Activated CD4-positive, alpha-beta memory T cell treated with anti-CD3 and anti-CD28 coated beads for 36 hours (primary cell): ENCODE data around the gene OR11A1. TPM values are rescaled to one million over a fixed set of nuclear protein-coding genes. Genes with fewer than 3 reads are reported as not detected.

ENCODE experiments used
- CTCF ChIA-PET: fragments of 350-600 bp; sonication (Branson Sonifier 250); formaldehyde crosslinking; loops from one replicate; lab custom pipeline; 2021; ENCODE audit warnings: antibody characterized with exemption, inconsistent platforms; lab: Charles Lee
- POLR2A ChIA-PET: fragments of 350-600 bp; sonication (Branson Sonifier 250); formaldehyde crosslinking; loops from one replicate; lab custom pipeline; 2021; ENCODE audit warnings: antibody characterized with exemption; lab: Charles Lee
- DNase-seq: peaks from one replicate; pipeline ENCODE4 v3.0.0-alpha.2; 2020
- H3K27ac Mint-ChIP-seq: one replicate; pipeline ENCODE4 v1.8.0; 2021; ENCODE audit warnings: mixed read lengths
- H3K27me3 Mint-ChIP-seq: one replicate; pipeline ENCODE4 v1.8.0; 2021; ENCODE audit warnings: mixed read lengths
- H3K36me3 Mint-ChIP-seq: one replicate; pipeline ENCODE4 v1.8.0; 2021; ENCODE audit warnings: mixed read lengths
- H3K4me1 Mint-ChIP-seq: one replicate; pipeline ENCODE4 v1.8.0; 2021; ENCODE audit warnings: low read depth, mixed read lengths
- H3K4me3 Mint-ChIP-seq: one replicate; pipeline ENCODE4 v1.8.0; 2021; ENCODE audit warnings: mild to moderate bottlenecking, mixed read lengths
- H3K9me3 Mint-ChIP-seq: one replicate; pipeline ENCODE4 v1.8.0; 2021; ENCODE audit warnings: mixed read lengths
- intact Hi-C: fragments of 100-400 bp; cut with micrococcal nuclease; formaldehyde crosslinking; loops from one replicate; pipeline ENCODE4 v1.15.1; 2023
- total RNA-seq, 2 experiments: library from RNA; stranded (reverse); gene quantifications; one replicate each; pipeline ENCODE4 v1.2.3, GENCODE V29; 2021

OR11A1 gene
- total RNA-seq, 2 experiments from 2014 or later = not detected

- Mint-ChIP-seq H3K36me3 (no peaks in the 10 kb centered on the region), H3K27ac (no peak overlapping the region), H3K9me3 (no peaks in the 10 kb centered on the region), H3K4me1 (no peaks in the 10 kb centered on the region), H3K4me3 (no peak overlapping the region), H3K27me3 (peaks cover 19% of the 10 kb centered on the region)
- POLR2A ChIA-PET = no interaction called here
- intact Hi-C loops = no loop called here
- CTCF ChIA-PET = no interaction called here
- DNase-seq = no peak
Observed at GRCh38 chr6:29491574-29491973, 34.7 kb upstream of the OR11A1 start.

- CTCF ChIA-PET = no interaction called here
- no peak overlapping the region for H3K4me3 Mint-ChIP-seq
- DNase-seq = no peak
- H3K27me3 Mint-ChIP-seq = peaks cover 14% of the 10 kb centered on the region
- H3K27ac Mint-ChIP-seq = no peak overlapping the region
- H3K36me3 Mint-ChIP-seq = no peaks in the 10 kb centered on the region
- intact Hi-C loops = no loop called here
- POLR2A ChIA-PET = no interaction called here
- no peaks in the 10 kb centered on the region for H3K4me1 Mint-ChIP-seq
- H3K9me3 Mint-ChIP-seq = no peaks in the 10 kb centered on the region
Observed at GRCh38 chr6:29490552-29490951, 33.7 kb upstream of the OR11A1 start.

DNA sequence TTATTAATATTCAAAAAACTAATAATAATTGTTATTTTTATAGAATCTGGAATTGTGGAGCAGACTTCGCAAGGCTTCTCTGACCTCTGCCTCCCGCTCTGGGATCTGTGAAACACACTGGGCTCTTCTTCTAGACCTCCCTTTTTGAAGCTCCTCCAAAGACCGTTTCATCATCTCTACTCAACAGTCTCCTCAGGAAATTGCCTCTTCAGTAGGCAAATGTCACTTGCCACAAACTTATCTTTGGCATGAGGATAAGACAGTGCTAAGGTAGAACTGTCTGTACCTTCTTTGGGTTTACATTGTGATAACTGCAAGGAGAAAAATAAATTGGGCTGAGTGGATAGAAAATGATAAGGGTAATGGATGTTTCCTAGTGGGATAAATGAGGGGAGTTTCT lies 33.2 kb upstream of the OR11A1 start:
- H3K4me3 Mint-ChIP-seq = no peak overlapping the region
- intact Hi-C loops = no loop called here
- H3K4me1 Mint-ChIP-seq = no peaks in the 10 kb centered on the region
- ChIA-PET CTCF (no interaction called here), POLR2A (no interaction called here)
- peaks cover 14% of the 10 kb centered on the region for H3K27me3 Mint-ChIP-seq
- no peak for DNase-seq
- H3K27ac Mint-ChIP-seq = no peak overlapping the region
- no peaks in the 10 kb centered on the region for H3K9me3 Mint-ChIP-seq
- H3K36me3 Mint-ChIP-seq = no peaks in the 10 kb centered on the region

GRCh38 chr6:29489286-29489685 lies 32.4 kb upstream of the OR11A1 start:
- Mint-ChIP-seq H3K4me3 (no peak overlapping the region), H3K4me1 (no peaks in the 10 kb centered on the region), H3K27ac (no peak overlapping the region), H3K9me3 (no peaks in the 10 kb centered on the region), H3K36me3 (no peaks in the 10 kb centered on the region), H3K27me3 (peaks cover 14% of the 10 kb centered on the region)
- DNase-seq = no peak
- intact Hi-C loops = no loop called here
- ChIA-PET POLR2A (no interaction called here), CTCF (interaction anchor here (0.7 to 1.3 kb wide), 2 partner anchors 473 to 529 kb away, joined by 3 read pairs; no protein-coding TSS in a partner anchor)

DNA sequence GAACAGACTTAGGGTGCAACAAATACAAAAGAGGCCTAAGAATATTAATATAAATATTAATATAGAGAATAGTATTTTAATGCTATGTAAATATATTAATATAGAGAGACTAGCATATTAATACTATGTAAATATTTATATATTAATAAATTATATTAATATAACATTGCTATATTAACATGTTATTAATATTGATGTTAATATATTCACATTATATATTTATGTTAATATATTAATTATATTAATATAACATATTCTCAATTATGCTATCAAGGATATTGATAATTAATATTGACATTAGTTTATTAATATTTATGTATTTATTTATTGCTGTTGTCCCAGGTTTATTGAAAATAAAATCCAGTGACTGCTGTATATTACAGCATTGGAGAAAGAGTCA lies 32.0 kb upstream of the OR11A1 start:
- no peaks in the 10 kb centered on the region for H3K4me1 Mint-ChIP-seq

DNA sequence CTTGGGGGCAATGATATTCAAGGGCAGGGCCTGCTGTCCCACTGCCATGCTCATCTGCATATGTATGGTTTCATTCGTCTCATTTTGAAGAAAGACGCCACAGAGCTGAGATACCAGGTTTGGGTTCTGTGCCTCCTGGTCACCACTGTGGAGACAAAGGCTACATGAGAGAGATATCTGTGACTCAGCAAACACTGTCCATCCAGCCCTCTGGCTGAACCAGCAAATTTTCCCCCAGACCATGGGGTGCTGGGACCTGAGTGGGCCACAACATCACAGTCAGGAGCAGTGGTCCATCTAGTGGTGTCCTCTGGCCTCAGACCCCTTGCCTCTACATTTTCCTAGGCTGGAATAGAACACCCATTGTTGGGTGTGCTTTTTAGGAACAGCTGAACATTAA lies 30.8 kb upstream of the OR11A1 start, which contains the start of gene MAS1L:
MAS1L (minus strand) TSS at position 297 of the 400 bp plus-strand sequence; CDS start at position 243, 54 bp downstream.
- Mint-ChIP-seq H3K4me1 (no peaks in the 10 kb centered on the region), H3K27me3 (peaks cover 12% of the 10 kb centered on the region), H3K4me3 (no peak within 1 kb of the TSS), H3K27ac (no peak within 1 kb of the TSS), H3K9me3 (no peaks in the 10 kb centered on the region), H3K36me3 (no peaks in the 10 kb centered on the region)
- ChIA-PET POLR2A (no interaction called here), CTCF (no interaction called here)
- intact Hi-C loops = no loop called here
- no peak for DNase-seq

More for the DNA sequence above, 32.0 kb upstream of the OR11A1 start:
- no peak for DNase-seq
- ChIA-PET CTCF (interaction anchor here (0.7 to 1.3 kb wide), 2 partner anchors 473 to 529 kb away, joined by 3 read pairs; no protein-coding TSS in a partner anchor), POLR2A (no interaction called here)
- H3K36me3 Mint-ChIP-seq = no peaks in the 10 kb centered on the region
- H3K9me3 Mint-ChIP-seq = no peaks in the 10 kb centered on the region
- peaks cover 14% of the 10 kb centered on the region for H3K27me3 Mint-ChIP-seq
- intact Hi-C loops = no loop called here
- no peak overlapping the region for H3K4me3 Mint-ChIP-seq
- H3K27ac Mint-ChIP-seq = no peak overlapping the region

- Mint-ChIP-seq H3K4me1 (no peaks in the 10 kb centered on the region), H3K27me3 (peaks cover 15% of the 10 kb centered on the region), H3K9me3 (no peaks in the 10 kb centered on the region), H3K4me3 (no peak overlapping the region), H3K36me3 (no peaks in the 10 kb centered on the region), H3K27ac (no peak overlapping the region)
- ChIA-PET POLR2A (no interaction called here), CTCF (no interaction called here)
- DNase-seq = no peak
- intact Hi-C loops = no loop called here
Observed at GRCh38 chr6:29487131-29487530, 30.3 kb upstream of the OR11A1 start.

GRCh38 chr6:29486577-29486976 lies 29.7 kb upstream of the OR11A1 start:
- ChIA-PET CTCF (no interaction called here), POLR2A (no interaction called here)
- no peak for DNase-seq
- H3K27ac Mint-ChIP-seq = no peak overlapping the region
- intact Hi-C loops = no loop called here
- H3K27me3 Mint-ChIP-seq = peaks cover 14% of the 10 kb centered on the region
- H3K9me3 Mint-ChIP-seq = no peaks in the 10 kb centered on the region
- no peaks in the 10 kb centered on the region for H3K4me1 Mint-ChIP-seq
- H3K4me3 Mint-ChIP-seq = no peak overlapping the region
- H3K36me3 Mint-ChIP-seq = no peaks in the 10 kb centered on the region

GRCh38 chr6:29483735-29484134 lies 26.9 kb upstream of the OR11A1 start:
- H3K27ac Mint-ChIP-seq = no peak overlapping the region
- peaks cover 8% of the 10 kb centered on the region for H3K27me3 Mint-ChIP-seq
- intact Hi-C loops = no loop called here
- no peak overlapping the region for H3K4me3 Mint-ChIP-seq
- no peaks in the 10 kb centered on the region for H3K36me3 Mint-ChIP-seq
- ChIA-PET POLR2A (no interaction called here), CTCF (no interaction called here)
- no peak for DNase-seq
- no peaks in the 10 kb centered on the region for H3K9me3 Mint-ChIP-seq
- no peaks in the 10 kb centered on the region for H3K4me1 Mint-ChIP-seq

DNA sequence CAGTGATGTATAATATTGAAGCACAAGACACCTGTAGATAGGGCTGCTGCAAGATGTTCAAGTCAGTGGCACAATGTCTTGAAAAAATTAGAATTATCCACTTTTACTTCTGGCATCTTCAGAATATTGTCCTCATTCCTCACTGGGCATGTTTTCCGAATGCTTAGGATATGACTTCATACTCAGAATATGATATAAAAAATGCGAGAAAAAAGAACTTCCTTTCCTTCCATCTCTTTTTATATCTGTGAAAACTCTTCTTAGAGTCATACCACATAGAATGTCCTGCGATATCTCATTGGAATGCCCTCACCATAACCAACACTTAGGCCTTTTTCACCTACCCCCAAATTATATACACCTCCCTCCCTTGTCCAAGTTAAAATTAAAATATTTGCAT lies 26.3 kb upstream of the OR11A1 start:
- CTCF ChIA-PET = no interaction called here
- intact Hi-C loops = no loop called here

GRCh38 chr6:29479560-29479959 lies 22.7 kb upstream of the OR11A1 start:
- ChIA-PET CTCF (no interaction called here), POLR2A (no interaction called here)
- intact Hi-C loops = no loop called here
- H3K27ac Mint-ChIP-seq = no peak overlapping the region
- peaks cover 6% of the 10 kb centered on the region for H3K27me3 Mint-ChIP-seq
- H3K4me3 Mint-ChIP-seq = no peak overlapping the region
- no peaks in the 10 kb centered on the region for H3K36me3 Mint-ChIP-seq
- no peaks in the 10 kb centered on the region for H3K9me3 Mint-ChIP-seq
- no peak for DNase-seq
- H3K4me1 Mint-ChIP-seq = no peaks in the 10 kb centered on the region

More for the DNA sequence above, 26.3 kb upstream of the OR11A1 start:
- Mint-ChIP-seq H3K4me1 (no peaks in the 10 kb centered on the region), H3K36me3 (no peaks in the 10 kb centered on the region), H3K4me3 (no peak overlapping the region), H3K9me3 (no peaks in the 10 kb centered on the region), H3K27me3 (peaks cover 6% of the 10 kb centered on the region), H3K27ac (no peak overlapping the region)
- POLR2A ChIA-PET = no interaction called here
- no peak for DNase-seq

DNA sequence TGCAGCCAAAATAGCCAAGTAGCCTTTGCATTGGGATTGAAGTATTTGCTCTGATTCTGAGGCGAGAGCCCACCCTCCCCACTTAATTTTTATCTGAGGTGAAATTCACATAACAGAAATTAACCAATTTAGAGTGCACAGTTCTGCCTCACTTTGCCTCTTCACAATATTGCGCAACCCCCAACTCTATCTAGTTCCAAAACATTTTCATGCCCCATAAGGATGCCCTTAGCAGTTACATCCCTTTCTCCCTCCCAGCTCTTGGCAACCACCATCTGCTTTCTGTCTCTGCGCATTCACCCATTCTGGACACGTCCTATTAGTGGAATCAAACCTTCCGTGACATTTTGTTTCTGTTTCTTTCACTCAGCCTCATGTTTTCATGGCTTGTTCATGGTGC lies 21.9 kb upstream of the OR11A1 start:
- intact Hi-C loops = no loop called here
- Mint-ChIP-seq H3K27ac (no peak overlapping the region), H3K9me3 (no peaks in the 10 kb centered on the region), H3K4me1 (no peaks in the 10 kb centered on the region), H3K4me3 (no peak overlapping the region), H3K36me3 (no peaks in the 10 kb centered on the region), H3K27me3 (peaks cover 6% of the 10 kb centered on the region)
- DNase-seq = no peak
- POLR2A ChIA-PET = no interaction called here
- CTCF ChIA-PET = no interaction called here

GRCh38 chr6:29477923-29478450 lies 21.1 kb upstream of the OR11A1 start:
- no peak for DNase-seq
- intact Hi-C loops = no loop called here
- no peaks in the 10 kb centered on the region for H3K36me3 Mint-ChIP-seq
- POLR2A ChIA-PET = no interaction called here
- no peak overlapping the region for H3K4me3 Mint-ChIP-seq
- no peaks in the 10 kb centered on the region for H3K9me3 Mint-ChIP-seq
- CTCF ChIA-PET = no interaction called here
- H3K4me1 Mint-ChIP-seq = no peaks in the 10 kb centered on the region
- H3K27me3 Mint-ChIP-seq = peaks cover 9% of the 10 kb centered on the region
- no peak overlapping the region for H3K27ac Mint-ChIP-seq
